Vagina (tissue), 2 donors: ENCODE measurements around the gene HCRT.

ENCODE experiments used
- CTCF ChIP-seq, 3 experiments: fragments of 450-650 bp in 2 of 3; fragments of 200-600 bp in 1 of 3; sonication (generic) in 1 of 3; IDR thresholded peaks; one replicate each; pipeline ENCODE4 v1.5.1; 2017 to 2019; ENCODE audit warnings: antibody characterized with exemption in 3 of 3, mild to moderate bottlenecking in 2 of 3, moderate library complexity in 2 of 3
- POLR2A ChIP-seq, 2 donors: fragments of 450-650 bp; IDR thresholded peaks; one replicate each; pipeline ENCODE4 v1.6.1; 2017; ENCODE audit warnings: antibody characterized with exemption in 2 of 2, mild to moderate bottlenecking in 2 of 2, moderate library complexity in 2 of 2
- POLR2AphosphoS5 ChIP-seq, 2 donors: sonication (generic); formaldehyde crosslinking; IDR thresholded peaks; one replicate each; pipeline ENCODE4 v1.9.0; 2017; ENCODE audit warnings: antibody characterized with exemption in 2 of 2, mild to moderate bottlenecking in 2 of 2, low read depth in 1 of 2; ENCODE audit not compliant: insufficient read depth in 1 of 2

GRCh38 chr17:42199416-42200011 lies 14.3 kb upstream of the HCRT start:
- TF ChIP-seq POLR2A (IDR thresholded peaks at IDR 0.05) (no peak), CTCF (IDR thresholded peaks at IDR 0.05) (no peak), POLR2AphosphoS5 (IDR thresholded peaks at IDR 0.05; ENCODE audit: insufficient read depth in 1 of 2, low read depth in 1 of 2) (no peak)
